CD4-positive, alpha-beta T cell treated with Interleukin-6 for 4 hours (primary cell): ENCODE measurements around the gene PEAK1.

Source experiments
- DNase-seq: peaks from one replicate; pipeline ENCODE4 v3.0.0-alpha.2; 2020; ENCODE audit warnings: mixed read lengths

PEAK1 gene

DNA sequence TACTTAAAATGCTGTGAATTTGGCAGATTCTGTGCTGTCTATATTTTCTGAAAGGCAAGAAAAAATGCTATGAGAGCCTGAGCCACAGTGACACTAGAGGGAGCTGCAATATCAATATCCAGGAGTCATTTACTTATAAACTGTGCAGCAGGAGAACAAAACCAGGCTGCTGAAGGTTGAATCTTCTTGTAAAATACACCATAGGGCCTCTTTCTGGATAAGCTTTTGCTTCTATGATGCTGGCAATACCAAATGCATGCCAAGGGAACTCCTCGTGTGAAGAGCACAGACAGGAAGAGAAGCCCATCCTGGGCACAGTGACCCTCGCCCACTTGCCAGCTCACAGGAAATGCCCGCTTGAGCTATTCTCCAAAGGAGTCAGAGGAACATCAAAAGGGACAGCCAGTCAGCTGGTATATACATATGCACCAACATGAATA, 301.0 kb downstream of the PEAK1 start:
- peak; percentile 46 for DNase-seq

GRCh38 chr15:77115179-77115578, 304.7 kb downstream of the PEAK1 start:
- DNase-seq, result no peak

DNA sequence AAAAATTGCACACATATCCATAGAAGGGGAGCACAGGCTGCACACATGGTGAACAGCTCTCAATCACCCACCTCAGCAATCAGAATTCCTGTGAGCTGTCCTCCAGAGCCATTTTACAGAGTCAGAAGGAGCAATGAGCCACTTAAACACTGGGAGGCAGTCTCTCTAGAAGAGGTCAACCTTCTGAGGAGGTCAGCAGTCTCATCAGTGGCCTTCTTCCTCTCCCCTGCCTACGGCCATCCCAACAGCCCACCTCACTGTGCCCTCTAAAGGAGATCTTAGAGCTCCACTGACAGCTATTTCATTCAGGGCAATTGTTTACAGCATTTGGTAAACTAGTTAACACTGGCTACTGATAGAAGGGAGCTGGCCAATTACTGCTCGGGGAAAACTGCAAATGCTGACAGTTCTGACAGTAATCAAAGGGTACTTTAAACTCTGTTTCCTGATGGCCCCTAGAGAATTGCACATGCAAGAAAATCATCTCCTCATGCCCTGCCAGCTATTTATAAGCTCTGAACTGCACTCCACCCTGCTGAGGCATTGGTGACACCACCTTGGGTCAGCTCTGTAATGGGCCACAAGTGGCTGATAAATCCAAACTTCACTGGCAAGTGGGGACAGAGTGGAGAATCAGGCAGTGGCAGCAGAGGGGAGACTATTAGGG, 306.9 kb downstream of the PEAK1 start:
- no peak for DNase-seq

DNA sequence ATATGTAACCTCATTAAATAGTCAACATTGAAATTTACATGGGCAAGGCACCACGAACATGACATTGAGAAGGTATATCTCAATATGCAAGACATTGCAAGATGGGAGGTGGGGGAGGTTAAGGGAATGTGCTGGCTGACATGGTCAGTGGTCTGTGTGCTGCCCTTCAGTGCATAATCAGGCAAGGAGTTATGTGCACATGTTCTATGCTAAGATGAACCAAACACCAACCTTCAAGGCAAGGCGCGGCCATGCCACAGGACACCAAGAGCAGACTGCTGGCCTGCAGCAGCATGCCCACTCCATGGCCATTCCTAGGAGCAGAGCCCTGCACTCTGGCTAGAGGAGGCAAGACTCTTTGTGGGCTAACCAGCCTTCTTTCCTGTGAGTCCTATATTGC, 308.1 kb downstream of the PEAK1 start:
- DNase-seq, result no peak

DNA sequence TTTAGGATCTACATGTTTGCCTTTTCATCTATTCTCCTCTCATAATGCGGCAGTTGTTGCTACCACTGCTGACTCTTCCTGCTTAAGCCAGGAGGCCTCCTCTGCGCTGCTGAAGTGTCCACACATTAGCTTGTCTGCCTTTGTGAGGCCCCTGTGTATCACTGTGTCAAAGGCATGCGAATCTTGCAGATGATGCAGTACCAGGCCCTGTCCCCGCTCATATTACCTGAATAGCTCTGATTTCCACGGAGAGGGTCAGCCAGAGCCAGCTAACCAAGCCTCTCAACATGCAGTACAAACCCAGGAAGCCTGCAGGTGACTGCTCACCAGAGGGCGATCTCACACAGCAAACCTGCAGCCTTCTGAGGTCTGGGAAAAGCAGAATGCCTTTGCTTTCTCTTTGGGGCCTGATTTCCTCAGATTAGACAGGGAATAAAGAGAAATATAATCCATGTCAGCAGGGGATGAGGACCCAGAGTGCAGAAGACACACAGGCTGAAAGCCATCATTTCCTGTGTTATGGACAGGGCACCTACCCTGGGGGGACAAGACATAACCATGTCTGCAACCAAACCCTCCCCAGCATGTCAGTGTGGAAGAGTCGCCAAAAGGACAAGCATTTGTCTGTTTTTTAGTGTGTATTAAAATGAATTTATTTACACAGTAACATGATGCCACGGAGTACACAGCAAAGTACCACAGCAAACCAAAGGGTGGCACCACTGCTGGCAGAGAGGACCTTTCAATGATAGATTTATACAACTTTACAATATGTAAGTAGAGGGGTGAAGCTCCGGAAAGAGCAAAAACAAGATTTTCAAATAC, 312.2 kb downstream of the PEAK1 start:
- peak; percentile 44 for DNase-seq

GRCh38 chr15:77107068-77107467, 312.8 kb downstream of the PEAK1 start:
- no peak for DNase-seq

DNA sequence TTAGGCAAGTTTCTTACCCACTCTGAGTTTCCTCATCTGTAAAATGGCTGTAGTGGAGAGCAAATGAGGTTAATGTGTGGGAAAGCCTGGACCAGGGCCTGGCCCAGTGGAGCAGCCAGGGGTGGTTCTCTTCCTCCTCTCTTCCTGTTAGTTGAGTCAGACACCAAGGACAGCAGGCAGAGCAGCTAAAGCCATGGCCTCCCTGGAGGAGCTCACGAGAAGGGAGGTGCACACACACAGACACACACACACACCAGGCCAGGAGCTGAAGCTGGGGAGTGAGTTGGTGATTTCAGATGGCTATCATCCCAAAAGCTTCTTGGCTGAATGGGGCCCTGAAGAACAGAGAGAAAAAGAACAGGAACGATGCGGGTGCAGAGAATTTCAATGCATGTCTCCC, 315.7 kb downstream of the PEAK1 start:
- DNase-seq, result no peak

DNA sequence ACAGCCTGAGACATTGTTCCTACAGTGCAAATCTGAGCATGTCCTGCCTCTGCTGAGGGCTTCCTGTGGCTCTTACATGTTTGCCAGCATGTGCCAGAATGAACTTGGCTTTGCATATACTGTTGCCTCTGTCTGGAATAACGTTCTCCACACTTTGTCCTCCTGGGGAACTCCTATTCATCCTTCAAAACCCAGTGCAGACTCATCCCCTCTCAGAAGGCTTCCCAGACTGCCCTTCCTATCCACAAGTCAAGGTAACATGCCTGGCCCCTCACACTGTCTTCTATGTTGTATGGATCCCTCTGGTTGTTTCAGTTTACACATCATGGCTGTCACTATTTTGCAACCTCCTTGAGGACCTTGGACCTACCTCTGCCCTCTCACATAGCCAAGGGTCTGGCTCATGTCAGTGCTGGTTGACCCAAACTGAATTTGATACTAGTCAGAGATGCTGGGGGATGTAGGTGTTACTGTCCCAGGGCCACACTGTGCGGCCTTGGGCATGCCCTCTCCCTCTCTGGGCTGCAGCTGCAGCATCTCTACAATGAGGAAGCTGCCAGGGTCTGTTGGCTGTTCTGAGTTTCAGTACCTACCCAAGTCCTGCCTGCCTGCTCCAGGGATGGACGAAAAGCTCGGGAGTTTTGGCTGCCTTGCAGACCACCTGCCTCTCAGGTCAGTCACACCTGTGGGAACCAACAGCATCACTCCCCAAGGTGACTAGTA, 320.0 kb downstream of the PEAK1 start:
- no peak for DNase-seq

- no peak for DNase-seq
Observed at GRCh38 chr15:77098572-77098971, 321.3 kb downstream of the PEAK1 start.

- no peak for DNase-seq
Observed at GRCh38 chr15:77097921-77098320, 322.0 kb downstream of the PEAK1 start.

GRCh38 chr15:77097248-77097721, 322.6 kb downstream of the PEAK1 start:
- no peak for DNase-seq

DNA sequence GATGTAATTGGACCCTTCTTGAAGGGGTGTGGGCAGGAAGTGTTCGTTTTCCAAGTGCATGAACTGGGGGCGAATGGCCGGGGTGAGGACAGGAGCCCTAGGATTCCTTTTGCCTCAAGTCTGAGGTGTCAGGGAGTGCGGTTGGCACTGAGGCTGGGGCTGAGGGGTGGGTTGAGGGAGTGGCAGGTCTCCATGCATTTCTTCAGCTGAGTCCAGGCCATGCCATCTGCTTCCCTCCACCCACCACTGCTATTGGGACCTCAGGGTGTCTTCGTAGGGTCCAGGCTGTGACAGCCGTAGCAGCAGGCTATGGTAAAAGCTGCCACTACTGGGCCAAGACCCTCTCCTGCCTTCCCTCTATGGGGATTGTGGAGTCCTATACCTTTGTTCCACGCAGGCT, 323.4 kb downstream of the PEAK1 start:
- DNase-seq, result no peak

GRCh38 chr15:77096138-77096537, 323.8 kb downstream of the PEAK1 start:
- DNase-seq, result no peak

GRCh38 chr15:77094397-77095030, 325.4 kb downstream of the PEAK1 start:
- DNase-seq, result no peak

GRCh38 chr15:77093436-77093835, 326.5 kb downstream of the PEAK1 start:
- no peak for DNase-seq

DNA sequence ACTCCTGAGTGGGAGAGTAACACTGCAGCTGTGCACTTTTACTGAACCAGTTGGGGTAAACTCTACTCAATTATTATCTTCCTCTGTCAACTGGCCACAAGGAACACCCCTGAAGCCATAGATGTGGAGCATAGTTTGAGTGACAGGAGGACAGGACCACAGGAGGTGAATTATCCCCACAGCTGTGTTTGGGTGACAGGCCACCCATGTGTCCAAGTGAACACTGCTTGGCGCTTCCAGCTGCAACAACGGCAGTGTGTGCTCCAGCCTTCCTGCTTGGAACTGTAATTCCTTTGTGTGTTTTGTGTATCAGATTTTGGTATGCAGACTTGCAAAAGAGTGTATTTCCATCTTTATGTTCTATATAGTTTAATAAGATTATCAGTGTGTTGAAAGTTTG, 328.8 kb downstream of the PEAK1 start:
- DNase-seq, result no peak

DNA sequence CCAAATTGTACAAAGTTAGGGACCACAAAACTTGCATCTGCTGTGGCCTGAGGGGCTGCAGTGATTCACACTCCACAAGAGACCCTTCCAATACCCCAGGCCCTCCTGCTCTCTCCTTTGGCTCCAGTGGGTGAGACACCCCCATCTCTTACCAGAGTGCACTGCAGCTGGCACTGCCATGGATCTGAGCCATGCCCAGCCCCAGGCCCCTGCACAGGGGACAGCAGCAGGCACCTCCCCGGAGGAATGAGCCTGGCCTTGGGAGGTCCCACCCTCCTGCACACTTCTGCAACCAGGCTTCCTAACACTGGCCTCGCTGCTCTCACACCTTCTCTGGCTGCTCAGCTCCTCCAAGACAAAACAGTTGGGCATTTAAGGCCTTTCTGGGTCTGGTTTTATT, 332.7 kb downstream of the PEAK1 start:
- DNase-seq, result no peak

- DNase-seq, result no peak
Observed at GRCh38 chr15:77085297-77085696, 334.6 kb downstream of the PEAK1 start.

DNA sequence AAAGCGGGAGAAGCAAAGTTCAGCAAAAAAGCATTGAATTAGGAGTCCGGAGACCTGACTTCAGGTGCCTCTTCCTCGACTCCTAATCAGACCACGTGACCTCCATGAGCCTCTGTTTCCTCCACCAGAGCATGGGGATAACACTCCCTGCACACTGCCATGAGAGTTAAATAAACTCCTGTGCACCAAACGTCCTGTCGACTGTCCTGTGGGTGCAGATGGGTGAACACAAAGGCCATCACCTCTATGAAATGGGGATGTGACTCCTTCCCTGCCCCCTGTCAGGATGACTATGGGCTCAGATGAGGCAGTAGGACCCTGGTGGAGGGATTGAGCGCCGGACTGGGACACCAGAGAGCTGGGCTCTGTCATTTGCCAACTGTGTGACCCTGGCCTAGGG, 335.5 kb downstream of the PEAK1 start:
- no peak for DNase-seq

DNA sequence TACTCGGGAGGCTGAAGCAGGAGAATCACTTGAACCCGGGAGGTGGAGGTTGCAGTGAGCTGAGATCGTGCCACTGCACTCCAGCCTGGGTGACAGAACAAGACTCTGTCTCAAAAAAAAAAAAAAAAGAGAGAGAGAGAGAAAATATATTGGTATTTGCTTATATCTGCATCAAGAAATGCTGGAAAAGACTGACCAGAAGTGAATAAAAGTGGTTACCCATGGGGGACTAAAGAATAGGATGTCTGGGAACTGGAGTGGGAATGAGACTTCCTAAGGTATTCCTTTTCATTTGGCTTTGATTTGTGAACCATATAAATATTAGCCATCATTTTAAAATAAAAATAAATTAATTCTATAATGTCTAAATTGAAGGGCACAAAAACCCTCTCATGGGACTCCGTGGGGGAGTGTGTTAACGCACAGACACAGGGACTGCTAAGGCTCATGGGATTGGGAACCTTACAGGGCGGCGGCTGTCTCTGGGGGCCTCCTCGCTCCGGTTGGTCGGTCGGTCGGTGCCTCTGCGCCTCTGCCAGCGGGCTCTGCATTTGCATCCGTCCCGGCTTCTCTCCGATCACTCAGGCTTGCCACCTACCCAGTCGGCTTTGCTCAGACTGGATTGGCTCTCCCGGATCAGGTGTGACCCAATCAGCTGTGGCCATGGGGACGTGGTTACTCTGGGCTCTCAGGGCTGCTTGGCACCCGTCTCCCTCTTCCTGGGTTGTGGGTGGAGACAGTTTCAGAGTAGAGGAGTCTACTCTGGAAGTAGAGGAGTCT, 336.3 kb downstream of the PEAK1 start:
- peak; percentile 72 for DNase-seq

DNA sequence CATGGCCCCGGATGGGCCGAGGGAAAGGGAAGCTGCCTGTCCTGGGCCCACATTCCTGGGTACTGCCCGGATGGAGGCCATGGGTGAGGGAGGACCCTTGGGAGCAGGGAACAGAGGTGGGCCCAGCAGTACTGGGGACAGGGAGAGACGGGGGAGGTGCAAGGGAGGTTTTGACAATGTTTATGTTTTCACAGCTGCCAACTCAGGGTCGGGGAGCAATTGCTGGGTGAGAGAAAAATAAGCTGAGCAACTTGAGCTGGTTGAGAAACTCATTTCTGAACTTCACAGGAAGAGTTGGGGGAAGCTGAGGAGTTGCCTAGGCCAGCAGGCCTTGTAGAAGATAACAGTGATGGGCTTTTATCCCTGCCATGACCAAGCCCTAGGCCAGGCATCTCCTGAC, 337.9 kb downstream of the PEAK1 start:
- DNase-seq, result no peak

DNA sequence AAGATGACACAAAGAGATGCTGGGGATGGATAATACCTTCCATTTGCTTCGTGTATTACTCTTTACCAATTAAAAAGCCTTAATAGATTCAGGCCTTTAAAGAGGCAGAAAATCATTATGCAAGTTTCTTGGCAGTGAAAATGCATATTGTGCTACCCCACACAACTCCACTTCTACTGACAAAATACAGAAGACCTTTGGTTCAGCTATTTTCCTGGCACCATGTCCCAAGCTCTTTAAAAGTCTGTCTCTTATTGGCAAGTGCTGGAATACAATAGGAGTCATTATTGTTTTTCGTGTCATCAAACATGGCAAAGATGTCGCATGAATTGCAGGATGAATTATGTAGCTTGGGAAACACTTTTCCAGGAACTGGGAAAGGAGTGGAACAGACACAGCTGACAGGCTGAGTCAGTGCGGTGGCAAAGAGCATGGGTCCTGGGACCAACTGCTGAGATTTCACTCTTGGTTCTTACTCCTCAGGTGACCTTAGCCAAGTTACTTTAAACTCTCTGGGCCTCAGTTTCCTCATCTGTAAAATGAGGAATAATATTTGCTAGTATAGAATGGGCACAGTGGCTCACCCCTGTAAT, 343.5 kb downstream of the PEAK1 start:
- DNase-seq, result no peak
